Parathyroid adenoma (tissue), 2 donors: ENCODE data around the gene CGB3.

ENCODE experiments used
- H2AFZ ChIP-seq: fragments of 300-600 bp; sonication (generic); one replicate; pipeline ENCODE4 v1.7.0; 2017; ENCODE audit warnings: antibody characterized with exemption, mild to moderate bottlenecking
- H3K27ac ChIP-seq: fragments of 300-600 bp; sonication (generic); one replicate; pipeline ENCODE4 v1.7.0; 2017
- H3K27me3 ChIP-seq: fragments of 300-600 bp; sonication (generic); one replicate; pipeline ENCODE4 v1.7.0; 2017; ENCODE audit warnings: low read length; ENCODE audit not compliant: control insufficient read depth, insufficient read depth
- H3K36me3 ChIP-seq: fragments of 300-600 bp; sonication (generic); one replicate; pipeline ENCODE4 v1.7.0; 2017; ENCODE audit warnings: low read length; ENCODE audit not compliant: control insufficient read depth, insufficient read depth
- H3K4me1 ChIP-seq: fragments of 300-600 bp; sonication (generic); one replicate; pipeline ENCODE4 v1.7.0; 2017; ENCODE audit warnings: control low read depth
- H3K4me2 ChIP-seq: fragments of 300-600 bp; sonication (generic); one replicate; pipeline ENCODE4 v1.7.0; 2017; ENCODE audit warnings: low read length
- H3K4me3 ChIP-seq: fragments of 300-600 bp; sonication (generic); one replicate; pipeline ENCODE4 v1.7.0; 2017; ENCODE audit warnings: low read depth, low read length
- H3K79me2 ChIP-seq: fragments of 300-600 bp; sonication (generic); one replicate; pipeline ENCODE4 v1.7.0; 2017; ENCODE audit warnings: control low read depth
- H3K9ac ChIP-seq: fragments of 300-600 bp; sonication (generic); one replicate; pipeline ENCODE4 v1.7.0; 2017; ENCODE audit warnings: mild to moderate bottlenecking
- H3K9me3 ChIP-seq: fragments of 300-600 bp; sonication (generic); one replicate; pipeline ENCODE4 v1.7.0; 2017; ENCODE audit warnings: low read length; ENCODE audit not compliant: control insufficient read depth
- CTCF ChIP-seq: fragments of 300-600 bp; sonication (generic); IDR thresholded peaks from one replicate; pipeline ENCODE4 v1.7.0; 2017; ENCODE audit warnings: antibody characterized with exemption, mild to moderate bottlenecking
- donor health status: primary hyperparathyroidism.

The CGB3 gene

GRCh38 chr19:49014123-49014869, 9.8 kb downstream of the CGB3 start:
- Histone ChIP-seq H3K9me3 (no peaks in the 10 kb centered on the region), H3K79me2 (no peaks in the 10 kb centered on the region), H3K27me3 (no peaks in the 10 kb centered on the region), H3K4me3 (no peak overlapping the region), H3K27ac (no peak overlapping the region), H2AFZ (no peak overlapping the region), H3K9ac (no peak overlapping the region), H3K36me3 (no peaks in the 10 kb centered on the region), H3K4me1 (peaks cover 2% of the 10 kb centered on the region), H3K4me2 (no peak overlapping the region)
- no peak for TF ChIP-seq CTCF

- Histone ChIP-seq H3K79me2 (no peaks in the 10 kb centered on the region), H3K9ac (no peak overlapping the region), H3K4me1 (no peaks in the 10 kb centered on the region), H2AFZ (no peak overlapping the region), H3K9me3 (no peaks in the 10 kb centered on the region), H3K36me3 (no peaks in the 10 kb centered on the region), H3K4me2 (no peak overlapping the region), H3K27me3 (no peaks in the 10 kb centered on the region), H3K4me3 (no peak overlapping the region), H3K27ac (no peak overlapping the region)
- TF ChIP-seq CTCF: no peak
Observed at GRCh38 chr19:49011194-49011593, 12.9 kb downstream of the CGB3 start.

GRCh38 chr19:49010453-49010852, 13.7 kb downstream of the CGB3 start:
- Histone ChIP-seq H3K27me3 (no peaks in the 10 kb centered on the region), H2AFZ (no peak overlapping the region), H3K9ac (no peak overlapping the region), H3K4me3 (no peak overlapping the region), H3K4me2 (no peak overlapping the region), H3K79me2 (no peaks in the 10 kb centered on the region), H3K4me1 (no peaks in the 10 kb centered on the region), H3K27ac (no peak overlapping the region), H3K9me3 (no peaks in the 10 kb centered on the region), H3K36me3 (no peaks in the 10 kb centered on the region)
- no peak for TF ChIP-seq CTCF

- Histone ChIP-seq H3K36me3 (no peaks in the 10 kb centered on the region), H3K4me1 (no peaks in the 10 kb centered on the region), H3K27me3 (no peaks in the 10 kb centered on the region), H2AFZ (no peak overlapping the region), H3K4me2 (no peak overlapping the region), H3K27ac (no peak overlapping the region), H3K4me3 (no peak overlapping the region), H3K9ac (no peak overlapping the region), H3K9me3 (no peaks in the 10 kb centered on the region), H3K79me2 (no peaks in the 10 kb centered on the region)
- no peak for TF ChIP-seq CTCF
Observed at GRCh38 chr19:49009828-49010227, 14.3 kb downstream of the CGB3 start.

GRCh38 chr19:49006905-49007304, 17.2 kb downstream of the CGB3 start:
- no peaks in the 10 kb centered on the region for H3K79me2 ChIP-seq
- H3K4me1 ChIP-seq: no peaks in the 10 kb centered on the region
- TF ChIP-seq CTCF: no peak
- no peaks in the 10 kb centered on the region for H3K27me3 ChIP-seq
- no peak overlapping the region for H3K9ac ChIP-seq
- no peak overlapping the region for H3K4me3 ChIP-seq
- H2AFZ ChIP-seq: no peak overlapping the region
- H3K9me3 ChIP-seq: no peaks in the 10 kb centered on the region
- H3K27ac ChIP-seq: no peak overlapping the region
- H3K36me3 ChIP-seq: no peaks in the 10 kb centered on the region
- no peak overlapping the region for H3K4me2 ChIP-seq
